G401.6 (cell line): ENCODE data around the gene TNRC6B.
"Not testable (repeated sequence)": the region's sequence is repeated elsewhere in the genome, so short reads cannot be mapped to it uniquely, and the experiment has no call there.

ENCODE experiments used
- FAIRE-seq: peaks from 2 replicates; lab custom pipeline; 2012; peaks lifted over from hg19 to GRCh38; lab: Jason Lieb, UNC

The TNRC6B gene

GRCh38 chr22:40300316-40300715 is 122.6 kb downstream of the TNRC6B start:
- no peak for FAIRE-seq

GRCh38 chr22:40300884-40301672 is 123.4 kb downstream of the TNRC6B start:
- FAIRE-seq, result no peak

- FAIRE-seq, result no peak
Measured at GRCh38 chr22:40302149-40302548, 124.4 kb downstream of the TNRC6B start.

- FAIRE-seq, result no peak
Measured at GRCh38 chr22:40305625-40306024, 127.9 kb downstream of the TNRC6B start.

GRCh38 chr22:40308999-40309573 is 131.4 kb downstream of the TNRC6B start:
- no peak for FAIRE-seq

GRCh38 chr22:40309631-40310030 is 131.9 kb downstream of the TNRC6B start:
- FAIRE-seq, result no peak

GRCh38 chr22:40310081-40310767 is 132.5 kb downstream of the TNRC6B start:
- no peak for FAIRE-seq

- FAIRE-seq, result no peak
Measured at GRCh38 chr22:40310768-40311120, 133.0 kb downstream of the TNRC6B start.

GRCh38 chr22:40311646-40312045 is 133.9 kb downstream of the TNRC6B start:
- not testable (repeated sequence) for FAIRE-seq

- no peak for FAIRE-seq
Measured at GRCh38 chr22:40312050-40312449, 134.3 kb downstream of the TNRC6B start.

GRCh38 chr22:40313007-40313406 is 135.3 kb downstream of the TNRC6B start:
- FAIRE-seq, result no peak

GRCh38 chr22:40314041-40314440 is 136.3 kb downstream of the TNRC6B start:
- FAIRE-seq, result no peak

- no peak for FAIRE-seq
Measured at GRCh38 chr22:40320687-40321086, 143.0 kb downstream of the TNRC6B start.

GRCh38 chr22:40322021-40322420 is 144.3 kb downstream of the TNRC6B start:
- no peak for FAIRE-seq

- FAIRE-seq, result no peak
Measured at GRCh38 chr22:40322818-40323447, 145.2 kb downstream of the TNRC6B start.

- no peak for FAIRE-seq
Measured at GRCh38 chr22:40323681-40324171, 146.0 kb downstream of the TNRC6B start.

GRCh38 chr22:40324468-40325305 is 147.0 kb downstream of the TNRC6B start:
- FAIRE-seq, result no peak

GRCh38 chr22:40325315-40325714 is 147.6 kb downstream of the TNRC6B start:
- FAIRE-seq, result no peak

GRCh38 chr22:40326905-40327735 is 149.4 kb downstream of the TNRC6B start:
- FAIRE-seq, result no peak

- no peak for FAIRE-seq
Measured at GRCh38 chr22:40328546-40329456, 151.1 kb downstream of the TNRC6B start.
